ENCODE data around the gene TMEM135. TPM values are rescaled to one million over a fixed set of nuclear protein-coding genes. Genes with fewer than 3 reads are reported as not detected.

Gene TMEM135
- total RNA-seq, 1 donor from 2014 or later, result 36.0 TPM

DNA sequence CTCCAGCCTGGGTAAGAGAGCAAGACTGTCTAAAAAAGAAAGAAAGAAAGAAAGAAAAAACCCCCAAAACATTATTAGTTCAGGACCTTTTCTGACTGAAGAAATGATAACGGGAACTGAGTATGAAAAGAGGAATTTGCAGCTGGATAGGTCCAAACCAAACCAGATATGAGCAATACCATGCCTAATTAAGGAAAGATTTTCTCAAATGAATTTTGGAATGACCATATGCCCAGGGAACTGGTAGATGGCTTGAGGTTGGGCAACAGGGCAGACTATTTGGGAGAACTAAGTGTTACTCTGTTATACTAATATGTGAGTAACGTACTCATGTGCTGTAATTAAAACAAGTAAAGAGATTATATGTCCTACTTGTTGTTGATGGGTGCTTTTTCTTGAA lies 186.1 kb downstream of the TMEM135 start:
- Mint-ChIP-seq H3K27me3 (ENCODE audit: low read depth) (no peaks in the 10 kb centered on the region), H3K36me3 (no peaks in the 10 kb centered on the region), H3K4me1 (peaks cover 9% of the 10 kb centered on the region), H3K9me3 (no peaks in the 10 kb centered on the region), H3K4me3 (no peak overlapping the region), H3K27ac (no peak overlapping the region)
- TF ChIP-seq, protein P1, sequence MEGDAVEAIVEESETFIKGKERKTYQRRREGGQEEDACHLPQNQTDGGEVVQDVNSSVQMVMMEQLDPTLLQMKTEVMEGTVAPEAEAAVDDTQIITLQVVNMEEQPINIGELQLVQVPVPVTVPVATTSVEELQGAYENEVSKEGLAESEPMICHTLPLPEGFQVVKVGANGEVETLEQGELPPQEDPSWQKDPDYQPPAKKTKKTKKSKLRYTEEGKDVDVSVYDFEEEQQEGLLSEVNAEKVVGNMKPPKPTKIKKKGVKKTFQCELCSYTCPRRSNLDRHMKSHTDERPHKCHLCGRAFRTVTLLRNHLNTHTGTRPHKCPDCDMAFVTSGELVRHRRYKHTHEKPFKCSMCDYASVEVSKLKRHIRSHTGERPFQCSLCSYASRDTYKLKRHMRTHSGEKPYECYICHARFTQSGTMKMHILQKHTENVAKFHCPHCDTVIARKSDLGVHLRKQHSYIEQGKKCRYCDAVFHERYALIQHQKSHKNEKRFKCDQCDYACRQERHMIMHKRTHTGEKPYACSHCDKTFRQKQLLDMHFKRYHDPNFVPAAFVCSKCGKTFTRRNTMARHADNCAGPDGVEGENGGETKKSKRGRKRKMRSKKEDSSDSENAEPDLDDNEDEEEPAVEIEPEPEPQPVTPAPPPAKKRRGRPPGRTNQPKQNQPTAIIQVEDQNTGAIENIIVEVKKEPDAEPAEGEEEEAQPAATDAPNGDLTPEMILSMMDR (IDR thresholded peaks at IDR 0.05; ENCODE audit: unreplicated experiment), result no peak
- DNase-seq (ENCODE audit: low spot score in 2 of 2, unreplicated experiment in 2 of 2), result no peak

DNA sequence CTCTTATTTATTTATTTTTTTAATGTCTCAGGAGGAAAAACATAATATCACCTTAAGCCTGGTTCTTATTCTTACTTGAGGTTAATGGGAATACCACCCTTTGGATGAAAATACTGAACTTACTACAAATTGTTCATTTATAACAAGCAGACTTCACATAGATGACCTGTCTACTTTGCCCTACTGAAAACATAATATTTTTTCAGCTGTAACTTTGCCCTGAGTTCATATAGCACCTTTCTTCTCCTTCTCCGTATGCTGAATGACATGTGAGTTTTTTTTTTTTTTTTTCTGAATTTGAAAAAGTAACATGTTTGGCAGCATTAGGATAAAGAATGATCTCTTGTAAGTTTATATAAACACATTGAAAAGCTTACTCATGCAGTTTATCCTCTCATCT lies 186.8 kb downstream of the TMEM135 start:
- DNase-seq (ENCODE audit: low spot score in 2 of 2, unreplicated experiment in 2 of 2), result no peak
- H3K27ac Mint-ChIP-seq, result no peak overlapping the region
- H3K4me3 Mint-ChIP-seq, result no peak overlapping the region
- no peaks in the 10 kb centered on the region for H3K9me3 Mint-ChIP-seq
- H3K36me3 Mint-ChIP-seq, result no peaks in the 10 kb centered on the region
- H3K4me1 Mint-ChIP-seq, result peaks cover 9% of the 10 kb centered on the region
- no peaks in the 10 kb centered on the region for H3K27me3 Mint-ChIP-seq (ENCODE audit: low read depth)
- TF ChIP-seq, protein P1 (IDR thresholded peaks at IDR 0.05; ENCODE audit: unreplicated experiment), result no peak

DNA sequence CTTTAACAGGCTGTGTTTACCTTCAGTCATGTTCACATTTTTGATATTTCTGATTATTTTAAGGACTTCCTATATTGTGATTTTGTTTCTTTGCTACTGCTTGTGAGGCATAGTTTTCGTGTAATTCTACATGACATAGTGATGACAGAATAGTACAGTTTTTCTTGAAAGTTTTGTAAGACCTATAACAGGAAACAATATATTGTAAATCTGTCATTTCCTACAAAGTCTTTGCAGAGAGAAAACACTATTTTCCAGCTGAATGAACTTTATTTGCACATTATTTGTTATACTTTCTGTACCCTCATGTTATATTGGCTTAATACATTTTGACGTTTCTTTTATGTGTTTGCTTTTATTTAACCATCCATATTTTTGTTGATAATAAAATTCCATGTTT lies 191.1 kb downstream of the TMEM135 start:
- Mint-ChIP-seq H3K27me3 (ENCODE audit: low read depth) (no peaks in the 10 kb centered on the region), H3K4me1 (peaks cover 3% of the 10 kb centered on the region), H3K4me3 (no peak overlapping the region), H3K36me3 (peaks cover 23% of the 10 kb centered on the region), H3K27ac (no peak overlapping the region), H3K9me3 (peaks cover 27% of the 10 kb centered on the region)
- DNase-seq (ENCODE audit: low spot score in 2 of 2, unreplicated experiment in 2 of 2), result no peak
- TF ChIP-seq, protein P1 (IDR thresholded peaks at IDR 0.05; ENCODE audit: unreplicated experiment), result no peak

DNA sequence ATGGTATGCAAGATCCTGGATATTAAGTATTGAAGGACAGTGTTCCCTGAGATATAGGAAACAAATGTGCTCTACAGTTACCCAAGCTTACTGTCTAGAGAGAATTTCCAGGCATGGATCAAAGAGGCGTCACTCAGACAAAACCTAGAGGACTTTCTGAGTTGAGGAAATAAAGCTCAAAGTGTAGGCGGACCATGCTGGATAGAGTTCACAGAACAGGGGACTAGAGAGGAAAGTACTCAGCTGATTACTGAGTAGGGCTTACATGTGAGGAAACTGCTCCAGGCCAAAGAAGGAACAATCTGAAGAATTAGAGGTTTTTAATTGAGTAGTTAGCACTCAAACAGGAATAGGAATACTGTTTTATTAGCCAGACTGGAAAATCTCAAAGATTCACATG lies 193.3 kb downstream of the TMEM135 start:
- Mint-ChIP-seq H3K27ac (no peak overlapping the region), H3K4me1 (no peaks in the 10 kb centered on the region), H3K9me3 (peaks cover 31% of the 10 kb centered on the region), H3K36me3 (peaks cover 25% of the 10 kb centered on the region), H3K4me3 (no peak overlapping the region), H3K27me3 (ENCODE audit: low read depth) (no peaks in the 10 kb centered on the region)
- DNase-seq (ENCODE audit: low spot score in 2 of 2, unreplicated experiment in 2 of 2), result no peak
- TF ChIP-seq, protein P1 (IDR thresholded peaks at IDR 0.05; ENCODE audit: unreplicated experiment), result no peak

DNA sequence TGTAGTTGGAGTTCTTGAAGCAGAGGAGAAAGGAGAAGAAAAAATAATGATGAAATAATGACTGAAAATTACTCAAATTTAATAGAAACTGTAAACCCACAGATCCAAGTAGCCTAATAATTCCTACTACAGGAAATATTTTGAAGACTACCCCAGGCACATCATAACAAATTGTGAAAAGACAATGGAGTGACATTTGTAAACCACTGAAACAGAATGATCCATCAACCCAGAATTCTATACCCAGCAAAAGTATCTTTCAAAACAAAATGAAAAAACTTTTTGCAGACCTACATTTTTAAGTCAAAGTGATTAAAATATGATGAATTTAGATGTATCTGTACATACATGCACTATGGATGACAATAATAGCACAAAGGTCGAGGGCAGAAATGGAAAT lies 194.6 kb downstream of the TMEM135 start:
- peaks cover 40% of the 10 kb centered on the region for H3K9me3 Mint-ChIP-seq

More for the DNA sequence above, 194.6 kb downstream of the TMEM135 start:
- TF ChIP-seq, protein P1 (IDR thresholded peaks at IDR 0.05; ENCODE audit: unreplicated experiment), result no peak
- Mint-ChIP-seq H3K4me1 (no peaks in the 10 kb centered on the region), H3K27ac (no peak overlapping the region), H3K27me3 (ENCODE audit: low read depth) (no peaks in the 10 kb centered on the region), H3K36me3 (peaks cover 27% of the 10 kb centered on the region), H3K4me3 (no peak overlapping the region)
- no peak for DNase-seq (ENCODE audit: low spot score in 2 of 2, unreplicated experiment in 2 of 2)

Data from mesothelial cell of epicardium (in vitro differentiated cells).